ENCODE measurements around the gene KDM6B. TPM values are rescaled to one million over a fixed set of nuclear protein-coding genes. Genes with fewer than 3 reads are reported as not detected.

Gene KDM6B
- total RNA-seq, 1 donor from 2014 or later, result 52.9 TPM

DNA sequence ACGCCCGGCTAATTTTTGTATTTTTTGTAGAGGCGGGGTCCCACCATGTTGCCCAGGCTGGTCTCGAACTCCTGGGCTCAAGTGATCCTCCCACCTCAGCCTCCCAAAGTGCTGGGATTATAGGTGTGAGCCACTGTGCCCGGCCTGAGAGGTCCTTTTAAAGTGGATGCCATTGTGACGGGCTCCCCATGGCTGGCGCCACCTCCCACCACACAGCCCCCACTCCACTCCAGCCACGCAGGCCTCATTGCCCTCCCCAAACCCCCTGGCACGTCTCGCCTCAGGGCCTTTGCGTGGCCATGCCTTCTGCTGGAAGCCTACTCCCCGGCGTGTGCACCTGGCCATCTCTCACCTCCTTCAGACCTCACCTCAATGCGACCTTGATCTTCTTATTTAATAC, 11.9 kb upstream of the KDM6B start:
- H3K9me3 Mint-ChIP-seq (ENCODE audit: unreplicated experiment), result no peaks in the 10 kb centered on the region
- no peaks in the 10 kb centered on the region for H3K4me1 Mint-ChIP-seq (ENCODE audit: unreplicated experiment)
- H3K4me3 Mint-ChIP-seq (ENCODE audit: unreplicated experiment), result no peak overlapping the region
- DNase-seq (ENCODE audit: extremely low spot score, unreplicated experiment), result no peak
- no peaks in the 10 kb centered on the region for H3K36me3 Mint-ChIP-seq (ENCODE audit: unreplicated experiment)
- TF ChIP-seq, protein P1, sequence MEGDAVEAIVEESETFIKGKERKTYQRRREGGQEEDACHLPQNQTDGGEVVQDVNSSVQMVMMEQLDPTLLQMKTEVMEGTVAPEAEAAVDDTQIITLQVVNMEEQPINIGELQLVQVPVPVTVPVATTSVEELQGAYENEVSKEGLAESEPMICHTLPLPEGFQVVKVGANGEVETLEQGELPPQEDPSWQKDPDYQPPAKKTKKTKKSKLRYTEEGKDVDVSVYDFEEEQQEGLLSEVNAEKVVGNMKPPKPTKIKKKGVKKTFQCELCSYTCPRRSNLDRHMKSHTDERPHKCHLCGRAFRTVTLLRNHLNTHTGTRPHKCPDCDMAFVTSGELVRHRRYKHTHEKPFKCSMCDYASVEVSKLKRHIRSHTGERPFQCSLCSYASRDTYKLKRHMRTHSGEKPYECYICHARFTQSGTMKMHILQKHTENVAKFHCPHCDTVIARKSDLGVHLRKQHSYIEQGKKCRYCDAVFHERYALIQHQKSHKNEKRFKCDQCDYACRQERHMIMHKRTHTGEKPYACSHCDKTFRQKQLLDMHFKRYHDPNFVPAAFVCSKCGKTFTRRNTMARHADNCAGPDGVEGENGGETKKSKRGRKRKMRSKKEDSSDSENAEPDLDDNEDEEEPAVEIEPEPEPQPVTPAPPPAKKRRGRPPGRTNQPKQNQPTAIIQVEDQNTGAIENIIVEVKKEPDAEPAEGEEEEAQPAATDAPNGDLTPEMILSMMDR (IDR thresholded peaks at IDR 0.05), result no peak
- H3K27ac Mint-ChIP-seq (ENCODE audit: unreplicated experiment), result no peak overlapping the region
- peaks cover 44% of the 10 kb centered on the region for H3K27me3 Mint-ChIP-seq (ENCODE audit: unreplicated experiment)

DNA sequence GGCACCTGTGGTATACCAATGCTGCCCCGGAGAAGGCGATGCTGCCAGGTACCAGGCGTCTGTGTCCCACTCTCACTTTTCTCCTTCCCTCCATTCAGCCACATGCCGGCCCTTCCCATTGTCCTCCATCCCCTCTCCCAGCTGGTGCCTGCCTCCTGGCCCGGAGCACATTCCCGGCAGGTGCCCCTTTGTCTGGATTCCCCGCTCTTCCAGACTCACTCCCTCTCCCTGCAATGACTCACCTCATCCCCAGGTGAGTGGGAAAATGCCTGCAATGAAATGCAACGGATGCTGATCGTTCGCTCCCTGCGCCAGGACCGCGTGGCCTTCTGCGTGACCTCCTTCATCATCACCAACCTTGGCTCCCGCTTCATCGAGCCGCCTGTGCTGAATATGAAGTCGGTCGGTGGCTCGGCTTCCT, 10.4 kb upstream of the KDM6B start:
- H3K27me3 Mint-ChIP-seq (ENCODE audit: unreplicated experiment), result peaks cover 53% of the 10 kb centered on the region
- H3K9me3 Mint-ChIP-seq (ENCODE audit: unreplicated experiment), result no peaks in the 10 kb centered on the region
- H3K27ac Mint-ChIP-seq (ENCODE audit: unreplicated experiment), result no peak overlapping the region
- H3K36me3 Mint-ChIP-seq (ENCODE audit: unreplicated experiment), result no peaks in the 10 kb centered on the region
- DNase-seq (ENCODE audit: extremely low spot score, unreplicated experiment), result no peak
- TF ChIP-seq, protein P1 (IDR thresholded peaks at IDR 0.05), result no peak
- no peaks in the 10 kb centered on the region for H3K4me1 Mint-ChIP-seq (ENCODE audit: unreplicated experiment)
- no peak overlapping the region for H3K4me3 Mint-ChIP-seq (ENCODE audit: unreplicated experiment)

DNA sequence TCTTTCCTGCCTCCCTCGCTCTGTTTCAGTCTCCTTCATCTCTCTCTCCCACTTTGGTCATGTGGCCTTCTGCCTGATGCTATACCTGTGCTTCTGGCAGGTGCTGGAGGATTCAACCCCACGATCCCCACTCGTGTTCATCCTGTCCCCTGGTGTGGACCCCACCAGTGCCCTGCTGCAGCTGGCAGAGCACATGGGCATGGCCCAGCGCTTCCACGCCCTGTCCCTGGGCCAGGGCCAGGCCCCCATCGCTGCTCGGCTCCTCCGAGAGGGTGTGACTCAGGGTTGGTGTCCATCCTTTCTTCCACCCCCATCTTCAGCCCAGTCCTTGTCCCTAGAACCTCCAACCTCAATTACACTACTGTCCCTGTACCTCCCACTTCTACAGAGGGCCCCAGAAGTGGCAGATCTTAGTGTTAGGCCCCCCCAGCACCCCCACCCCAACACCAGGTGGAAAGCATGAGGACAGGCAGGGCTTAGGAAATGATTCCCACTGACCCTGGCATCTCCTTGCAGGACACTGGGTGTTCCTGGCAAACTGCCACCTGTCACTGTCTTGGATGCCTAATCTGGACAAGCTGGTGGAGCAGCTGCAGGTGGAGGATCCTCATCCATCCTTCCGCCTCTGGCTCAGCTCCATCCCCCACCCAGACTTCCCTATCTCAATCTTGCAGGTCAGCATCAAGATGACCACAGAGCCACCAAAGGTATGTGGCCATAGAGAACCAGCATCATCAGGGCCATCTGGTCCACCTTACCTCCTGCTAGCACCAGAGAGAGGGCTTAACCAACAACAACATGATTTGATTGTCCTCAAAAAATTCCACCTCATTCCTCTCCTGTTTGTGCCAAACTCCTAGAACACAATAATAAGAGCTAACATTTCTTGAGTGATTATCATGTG, 9.7 kb upstream of the KDM6B start:
- TF ChIP-seq, protein P1 (IDR thresholded peaks at IDR 0.05), result no peak
- no peak for DNase-seq (ENCODE audit: extremely low spot score, unreplicated experiment)
- no peak overlapping the region for H3K4me3 Mint-ChIP-seq (ENCODE audit: unreplicated experiment)
- no peaks in the 10 kb centered on the region for H3K36me3 Mint-ChIP-seq (ENCODE audit: unreplicated experiment)
- H3K4me1 Mint-ChIP-seq (ENCODE audit: unreplicated experiment), result no peaks in the 10 kb centered on the region
- H3K27ac Mint-ChIP-seq (ENCODE audit: unreplicated experiment), result no peak overlapping the region
- H3K27me3 Mint-ChIP-seq (ENCODE audit: unreplicated experiment), result peaks cover 53% of the 10 kb centered on the region
- H3K9me3 Mint-ChIP-seq (ENCODE audit: unreplicated experiment), result no peaks in the 10 kb centered on the region

DNA sequence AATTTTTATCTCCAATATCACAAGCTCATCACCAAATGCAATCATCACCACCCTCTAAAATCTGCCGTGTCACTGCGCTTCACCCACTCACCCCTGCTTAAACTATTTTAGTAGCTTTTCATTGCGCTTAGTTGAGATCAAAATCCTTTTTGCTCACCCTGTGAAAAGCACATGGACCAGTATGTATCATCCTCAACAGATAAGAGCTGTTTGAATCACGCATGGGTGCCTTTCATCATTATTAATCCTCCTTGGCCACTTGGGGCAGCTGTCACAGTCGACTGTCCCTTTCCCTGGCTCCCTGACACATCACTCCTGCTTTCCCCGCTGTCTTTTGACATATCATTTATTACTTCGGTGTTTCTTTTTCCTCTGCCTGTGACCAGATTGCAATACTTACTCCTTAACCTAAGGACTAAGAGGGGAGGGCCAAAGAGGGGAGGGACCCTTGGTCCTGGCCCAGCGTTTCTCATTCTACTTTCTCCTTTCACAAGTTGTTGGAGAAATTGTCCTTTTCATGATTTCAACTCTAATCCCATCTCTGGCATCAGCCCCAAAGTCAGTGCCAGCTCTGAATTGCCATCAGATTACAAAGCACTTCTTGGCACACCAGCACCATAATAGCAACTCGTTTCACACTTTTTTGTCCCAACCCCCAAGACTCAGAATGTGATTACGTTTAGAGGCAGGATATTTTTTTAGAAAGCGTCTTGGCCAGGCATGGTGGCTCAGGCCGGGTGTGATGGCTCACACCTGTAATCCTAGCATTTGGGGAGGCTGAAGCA, 8.6 kb upstream of the KDM6B start:
- Mint-ChIP-seq H3K27me3 (ENCODE audit: unreplicated experiment) (peaks cover 51% of the 10 kb centered on the region), H3K36me3 (ENCODE audit: unreplicated experiment) (no peaks in the 10 kb centered on the region), H3K27ac (ENCODE audit: unreplicated experiment) (no peak overlapping the region), H3K9me3 (ENCODE audit: unreplicated experiment) (no peaks in the 10 kb centered on the region), H3K4me3 (ENCODE audit: unreplicated experiment) (no peak overlapping the region), H3K4me1 (ENCODE audit: unreplicated experiment) (no peaks in the 10 kb centered on the region)
- TF ChIP-seq, protein P1 (IDR thresholded peaks at IDR 0.05), result no peak
- DNase-seq (ENCODE audit: extremely low spot score, unreplicated experiment), result no peak

DNA sequence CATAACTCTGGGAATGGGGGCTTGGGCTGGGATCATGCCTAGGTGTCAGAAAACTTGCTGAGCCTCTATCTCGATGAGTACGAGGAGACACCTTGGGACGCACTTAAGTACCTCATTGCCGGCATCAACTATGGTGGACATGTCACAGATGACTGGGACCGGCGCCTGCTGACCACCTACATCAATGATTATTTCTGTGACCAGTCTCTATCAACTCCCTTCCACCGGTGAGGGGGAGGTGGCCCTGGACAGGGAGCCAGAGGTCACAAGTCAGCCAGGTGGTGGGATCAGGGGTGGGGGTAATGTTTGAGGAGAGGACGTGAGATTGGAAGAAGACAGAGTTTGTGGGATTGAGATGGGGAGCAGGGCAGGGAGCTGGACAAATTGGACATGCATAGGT, 3.4 kb upstream of the KDM6B start:
- TF ChIP-seq, protein P1 (IDR thresholded peaks at IDR 0.05), result no peak
- Mint-ChIP-seq H3K4me1 (ENCODE audit: unreplicated experiment) (peaks cover 16% of the 10 kb centered on the region), H3K36me3 (ENCODE audit: unreplicated experiment) (no peaks in the 10 kb centered on the region), H3K27me3 (ENCODE audit: unreplicated experiment) (peaks cover 37% of the 10 kb centered on the region), H3K27ac (ENCODE audit: unreplicated experiment) (no peak overlapping the region), H3K9me3 (ENCODE audit: unreplicated experiment) (no peaks in the 10 kb centered on the region), H3K4me3 (ENCODE audit: unreplicated experiment) (no peak overlapping the region)
- DNase-seq (ENCODE audit: extremely low spot score, unreplicated experiment), result no peak

Data from osteocyte (in vitro differentiated cells).